Hepatocyte (in vitro differentiated cells): ENCODE data around the gene CTSD. TPM values are rescaled to one million over a fixed set of nuclear protein-coding genes. Genes with fewer than 3 reads are reported as not detected.

Experiments
- DNase-seq: peaks from one replicate; pipeline ENCODE4 v3.0.0-alpha.2; 2016; ENCODE audit warnings: low spot score
- H2AFZ ChIP-seq: fragments of 200-600 bp; sonication (generic); 2 replicates; pipeline ENCODE4 v1.6.0; 2016; ENCODE audit warnings: antibody characterized with exemption, mild to moderate bottlenecking
- H3K27ac ChIP-seq: fragments of 200-600 bp; sonication (generic); 2 replicates; pipeline ENCODE4 v1.5.1; 2016; ENCODE audit warnings: mild to moderate bottlenecking
- H3K27me3 ChIP-seq: fragments of 200-600 bp; sonication (generic); 2 replicates; pipeline ENCODE4 v1.6.1; 2016
- H3K36me3 ChIP-seq: fragments of 200-600 bp; sonication (generic); replicated peaks from 2 replicates; pipeline ENCODE4 v1.5.1; 2016; ENCODE audit warnings: low read depth; ENCODE audit not compliant: insufficient read depth
- H3K4me1 ChIP-seq: fragments of 200-600 bp; sonication (generic); 2 replicates; pipeline ENCODE4 v1.5.1; 2016; ENCODE audit warnings: mild to moderate bottlenecking, moderate library complexity; ENCODE audit not compliant: insufficient read depth
- H3K4me2 ChIP-seq: fragments of 200-600 bp; sonication (generic); 2 replicates; pipeline ENCODE4 v1.6.0; 2016
- H3K4me3 ChIP-seq: fragments of 200-600 bp; sonication (generic); 2 replicates; pipeline ENCODE4 v1.5.1; 2016; ENCODE audit warnings: mild to moderate bottlenecking
- H3K79me2 ChIP-seq: fragments of 200-600 bp; sonication (generic); 2 replicates; pipeline ENCODE4 v1.6.0; 2017; ENCODE audit warnings: mild to moderate bottlenecking
- H3K9me2 ChIP-seq: fragments of 200-600 bp; sonication (generic); replicated peaks from 2 replicates; pipeline ENCODE4 v1.6.0; 2017; ENCODE audit warnings: mild to moderate bottlenecking; ENCODE audit not compliant: insufficient read depth
- H3K9me3 ChIP-seq: fragments of 200-600 bp; sonication (generic); 2 replicates; pipeline ENCODE4 v1.5.1; 2016; ENCODE audit warnings: low read depth, mild to moderate bottlenecking
- H4K20me1 ChIP-seq: fragments of 200-600 bp; sonication (generic); 2 replicates; pipeline ENCODE4 v1.6.0; 2016; ENCODE audit warnings: mild to moderate bottlenecking; ENCODE audit not compliant: insufficient read depth, poor library complexity, severe bottlenecking
- CTCF ChIP-seq: fragments of 200-600 bp; sonication (generic); IDR thresholded peaks from 2 replicates; pipeline ENCODE4 v1.5.1; 2016; ENCODE audit warnings: antibody characterized with exemption, mild to moderate bottlenecking; ENCODE audit not compliant: poor library complexity
- EZH2 ChIP-seq: fragments of 200-600 bp; sonication (generic); IDR thresholded peaks from 2 replicates; pipeline ENCODE4 v1.6.1; 2016; ENCODE audit warnings: antibody characterized with exemption, mild to moderate bottlenecking, borderline replicate concordance
- EZH2phosphoT487 ChIP-seq: fragments of 200-600 bp; sonication (generic); IDR thresholded peaks from one replicate; pipeline ENCODE4 v1.6.1; 2018; ENCODE audit warnings: antibody characterized with exemption, mild to moderate bottlenecking, low read depth, moderate library complexity; ENCODE audit not compliant: unreplicated experiment, severe bottlenecking
- WGBS: methylation state at CpG from one replicate; pipeline ENCODE4 v1.1.6; 2016; ENCODE audit warnings: low lambda C conversion rate; ENCODE audit errors: missing lambda C conversion rate; 5-methylcytosine and 5-hydroxymethylcytosine counted together
- polyA plus RNA-seq: library from polyadenylated mRNA; unstranded; fragments of >200 nt; fragmentation: Nextera tagmentation; extraction: Ambion mirVana; gene quantifications from 2 replicates; pipeline ENCODE4 v1.2.1, GENCODE V29; 2016
- total RNA-seq: library from RNA; depleted of rRNA; stranded (reverse); fragments of >200 nt; gene quantifications from 2 replicates; pipeline ENCODE4 v1.2.3, GENCODE V29; 2014

CTSD gene
- total and polyA plus RNA-seq, 2 experiments from 2014 or later = 562 to 1,283 TPM

DNA sequence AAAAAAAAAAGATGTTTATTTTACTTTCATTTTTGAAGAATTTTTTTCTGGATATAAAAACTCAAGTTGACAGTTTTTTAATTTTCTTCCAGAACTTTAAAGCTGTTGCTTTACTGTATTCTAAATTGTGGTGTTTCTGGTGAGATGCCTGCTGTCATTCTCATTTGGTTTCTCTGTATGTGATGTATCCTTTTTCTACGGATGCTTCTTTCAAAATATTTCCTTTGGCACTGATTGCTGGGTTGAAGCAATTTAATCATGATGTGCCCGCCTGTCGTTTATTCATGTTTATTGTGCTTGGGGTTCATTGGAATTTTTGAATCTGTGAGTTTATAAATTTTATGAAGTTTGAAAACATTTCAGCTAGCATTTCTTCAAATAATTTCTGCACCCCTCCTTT, 29.4 kb upstream of the CTSD start:
- Histone ChIP-seq H3K4me3 (no peak overlapping the region), H3K27me3 (no peaks in the 10 kb centered on the region), H3K4me2 (no peak overlapping the region), H3K27ac (no peak overlapping the region), H3K79me2 (no peaks in the 10 kb centered on the region), H4K20me1 (no peaks in the 10 kb centered on the region), H2AFZ (no peak overlapping the region), H3K9me3 (no peaks in the 10 kb centered on the region), H3K9me2 (no peaks in the 10 kb centered on the region), H3K4me1 (no peaks in the 10 kb centered on the region), H3K36me3 (no peaks in the 10 kb centered on the region)
- no peak for TF ChIP-seq EZH2
- no peak for TF ChIP-seq CTCF
- no peak for TF ChIP-seq EZH2phosphoT487
- 79% methylated on average over 3 of the region's 3 CpGs for WGBS
- no peak for DNase-seq

DNA sequence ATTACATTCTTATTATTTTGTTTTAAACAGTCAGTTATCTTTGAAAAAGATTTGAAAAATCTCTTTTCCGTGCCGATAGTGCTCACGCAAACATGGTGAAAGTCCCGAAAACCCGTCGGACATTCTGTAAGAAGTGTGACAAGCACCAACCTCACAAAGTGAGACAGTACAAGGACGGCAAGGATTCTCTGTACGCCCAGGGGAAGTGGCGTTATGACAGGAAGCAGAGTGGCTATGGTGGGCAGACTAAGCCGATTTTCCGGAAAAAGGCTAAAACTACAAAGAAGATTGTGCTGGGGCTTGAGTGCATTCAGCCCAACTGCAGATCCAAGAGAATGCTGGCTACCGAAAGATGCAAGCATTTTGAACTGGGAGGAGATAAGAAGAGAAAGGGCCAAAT, 28.7 kb upstream of the CTSD start:
- Histone ChIP-seq H4K20me1 (no peaks in the 10 kb centered on the region), H3K27me3 (no peaks in the 10 kb centered on the region), H3K4me1 (no peaks in the 10 kb centered on the region), H3K36me3 (no peaks in the 10 kb centered on the region), H2AFZ (no peak overlapping the region), H3K9me3 (no peaks in the 10 kb centered on the region), H3K27ac (no peak overlapping the region), H3K79me2 (no peaks in the 10 kb centered on the region), H3K4me2 (no peak overlapping the region), H3K9me2 (no peaks in the 10 kb centered on the region), H3K4me3 (no peak overlapping the region)
- WGBS = 85% methylated on average over 12 of the region's 12 CpGs
- DNase-seq = no peak
- TF ChIP-seq EZH2 (no peak), EZH2phosphoT487 (no peak), CTCF (no peak)

- Histone ChIP-seq H3K27me3 (no peaks in the 10 kb centered on the region), H3K4me2 (no peak overlapping the region), H3K9me3 (no peaks in the 10 kb centered on the region), H2AFZ (no peak overlapping the region), H3K79me2 (no peaks in the 10 kb centered on the region), H3K4me3 (no peak overlapping the region), H4K20me1 (no peaks in the 10 kb centered on the region), H3K4me1 (no peaks in the 10 kb centered on the region), H3K27ac (no peak overlapping the region), H3K36me3 (no peaks in the 10 kb centered on the region), H3K9me2 (no peaks in the 10 kb centered on the region)
- 66% methylated on average over 6 of the region's 6 CpGs for WGBS
- TF ChIP-seq CTCF (no peak), EZH2phosphoT487 (no peak), EZH2 (no peak)
- DNase-seq = no peak
Measured at GRCh38 chr11:1791912-1792311, 28.2 kb upstream of the CTSD start.

DNA sequence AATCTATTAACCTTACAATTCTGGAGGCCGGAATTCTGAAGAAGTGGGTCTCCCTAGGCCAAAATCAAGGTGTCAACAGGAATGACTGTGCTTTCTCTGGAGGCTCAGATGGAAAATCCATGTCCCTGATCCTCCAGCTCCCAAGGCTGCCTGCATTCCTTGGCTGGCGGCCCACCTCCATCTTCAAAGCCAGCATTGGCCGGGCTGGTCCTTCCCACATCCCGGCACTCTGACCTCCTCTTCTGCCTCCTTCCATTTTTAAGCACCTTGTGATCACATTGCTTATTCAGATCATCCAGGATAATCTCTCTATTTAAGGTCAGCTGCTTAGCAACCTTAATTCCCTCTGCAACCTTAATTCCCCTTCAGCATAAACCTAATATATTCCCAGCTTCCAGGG, 22.7 kb upstream of the CTSD start:
- Histone ChIP-seq H3K4me3 (no peak overlapping the region), H3K4me1 (no peaks in the 10 kb centered on the region), H3K27ac (no peak overlapping the region), H3K36me3 (no peaks in the 10 kb centered on the region), H2AFZ (no peak overlapping the region), H3K27me3 (no peaks in the 10 kb centered on the region), H3K9me3 (no peaks in the 10 kb centered on the region), H3K9me2 (no peaks in the 10 kb centered on the region), H3K4me2 (no peak overlapping the region), H3K79me2 (no peaks in the 10 kb centered on the region), H4K20me1 (no peaks in the 10 kb centered on the region)
- DNase-seq = no peak
- no peak for TF ChIP-seq EZH2
- no peak for TF ChIP-seq CTCF
- TF ChIP-seq EZH2phosphoT487 = no peak
- 96% methylated on average over 4 of the region's 4 CpGs for WGBS
